ENCODE data around the gene TSKU.

- no peak for TF ChIP-seq ZNF274 (IDR thresholded peaks at IDR 0.05; ENCODE audit: low read depth, low read length)
- no peak for TF ChIP-seq YY1 (IDR thresholded peaks at IDR 0.05; ENCODE audit: insufficient read depth, insufficient read length)
These were observed 20.9 kb downstream of the TSKU start for GRCh38 chr11:76803811-76804600.

Measured in NT2/D1 (cell line).